ENCODE data around the gene ZNHIT6.

ZNHIT6 gene

DNA sequence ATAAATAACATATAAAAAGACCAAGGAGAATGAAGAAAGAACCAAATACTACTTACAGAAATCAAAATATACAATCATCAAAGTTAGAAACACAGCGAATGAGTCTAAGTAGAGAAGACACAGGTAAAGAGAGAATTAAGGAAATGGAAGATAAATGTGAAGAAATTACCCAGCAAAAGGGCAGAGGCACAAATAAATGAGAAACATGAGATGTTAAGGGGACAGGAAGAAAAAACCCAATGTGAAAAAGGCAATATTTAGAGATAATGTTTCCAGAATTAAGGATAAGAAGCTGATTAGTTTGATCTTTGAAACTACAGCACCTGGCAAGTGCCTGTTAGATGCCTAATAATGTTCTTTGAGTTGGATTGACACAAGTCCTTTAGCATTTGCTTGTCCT, 86.8 kb downstream of the ZNHIT6 start:
- no peak for DNase-seq (ENCODE audit: low spot score)

GRCh38 chr1:85617633-85618100, 90.6 kb downstream of the ZNHIT6 start:
- no peak for DNase-seq (ENCODE audit: low spot score)

DNA sequence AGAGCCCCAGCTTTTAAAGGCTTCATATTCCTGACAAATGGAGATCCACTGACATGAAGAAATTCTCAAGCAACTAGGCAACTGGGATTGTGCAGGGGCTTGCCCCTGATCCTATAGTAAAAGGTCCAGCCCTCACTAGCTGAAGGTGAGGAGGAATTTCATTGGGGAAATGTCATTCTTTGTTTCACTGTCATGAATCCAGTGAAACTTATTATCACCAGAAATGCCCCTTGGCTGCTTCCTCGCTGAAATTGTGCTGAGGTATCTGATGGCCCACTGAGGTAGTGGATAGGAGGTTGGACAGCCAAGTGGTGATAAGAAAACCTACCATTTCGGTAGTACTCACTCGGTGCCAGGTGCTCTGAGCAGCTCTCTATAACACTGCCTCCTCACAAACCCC, 91.5 kb downstream of the ZNHIT6 start:
- no peak for DNase-seq (ENCODE audit: low spot score)

- DNase-seq (ENCODE audit: low spot score), result no peak
These were observed 91.9 kb downstream of the ZNHIT6 start for GRCh38 chr1:85616364-85616705.

- no peak for DNase-seq (ENCODE audit: low spot score)
These were observed 92.5 kb downstream of the ZNHIT6 start for GRCh38 chr1:85615586-85616363.

DNA sequence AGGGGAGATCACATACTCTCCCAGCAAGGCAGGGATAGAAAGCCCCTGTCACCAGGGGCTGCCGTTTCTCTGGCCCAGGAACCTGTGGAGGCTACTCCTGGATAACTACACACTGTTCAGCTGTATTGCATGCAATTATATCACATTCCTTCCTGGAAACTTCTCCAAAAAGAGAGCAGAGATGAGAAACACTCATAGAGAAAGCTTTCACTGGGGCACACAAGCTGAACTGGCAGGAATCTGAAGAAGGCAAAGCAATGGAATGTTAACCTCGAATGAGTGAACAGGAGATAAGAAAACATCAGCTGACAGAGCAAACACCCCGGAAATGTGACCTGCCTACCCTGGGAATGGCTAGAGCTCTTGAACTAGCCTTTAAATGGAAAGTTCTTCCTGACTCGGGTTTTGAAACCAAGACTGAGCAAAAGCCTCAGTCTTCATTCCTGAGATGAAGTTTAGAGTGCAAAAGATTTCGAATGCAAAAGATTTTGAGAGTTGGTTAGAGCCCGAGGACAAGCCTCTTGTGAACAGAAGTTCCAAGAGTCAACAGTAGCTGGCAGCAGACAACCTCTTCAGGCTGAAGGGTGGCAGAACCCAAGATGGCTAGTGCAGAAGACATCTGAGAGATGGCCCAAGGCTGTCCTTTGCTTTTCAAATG, 95.4 kb downstream of the ZNHIT6 start:
- no peak for DNase-seq (ENCODE audit: low spot score)

DNA sequence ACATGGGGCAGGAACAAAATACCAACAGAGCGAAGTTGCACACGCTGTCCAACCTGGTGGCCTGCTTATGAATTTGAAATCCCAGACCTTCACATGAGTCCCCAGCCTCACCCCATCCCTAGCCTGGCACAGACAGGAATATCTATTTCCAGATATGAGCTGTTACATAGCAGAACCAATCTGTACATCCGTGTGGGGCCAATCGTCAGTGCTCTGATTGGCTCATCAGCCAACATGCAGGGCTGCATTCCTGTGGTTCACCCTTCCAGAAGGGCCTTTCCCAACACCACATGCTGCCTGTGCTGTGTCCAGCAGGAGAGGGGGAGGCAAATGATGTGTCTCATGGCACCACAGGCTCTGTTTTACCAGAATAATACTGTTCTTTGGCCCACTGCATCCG, 96.4 kb downstream of the ZNHIT6 start:
- DNase-seq (ENCODE audit: low spot score), result no peak

DNA sequence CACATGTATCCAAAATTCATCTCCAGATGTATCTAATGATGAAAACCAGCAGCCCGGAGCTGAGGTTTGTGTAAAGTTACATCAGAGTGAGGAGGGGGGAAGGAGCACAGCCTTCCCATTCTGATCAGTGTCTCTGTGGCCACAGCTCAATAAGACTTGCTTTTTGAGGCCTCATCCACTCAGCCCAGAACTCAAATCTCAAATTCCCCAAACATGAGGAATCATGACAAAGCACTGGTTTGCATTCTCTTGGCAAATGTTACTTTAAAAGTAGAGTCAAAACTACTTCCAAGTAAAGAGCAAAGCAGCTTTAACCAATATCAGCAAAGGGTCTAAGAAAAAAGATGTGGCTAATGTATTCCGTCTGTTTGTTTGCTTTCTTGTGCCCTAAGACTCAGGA, 96.8 kb downstream of the ZNHIT6 start:
- DNase-seq (ENCODE audit: low spot score), result no peak

- DNase-seq (ENCODE audit: low spot score), result no peak
These were observed 98.3 kb downstream of the ZNHIT6 start for GRCh38 chr1:85609976-85610375.

- DNase-seq (ENCODE audit: low spot score), result no peak
These were observed 99.4 kb downstream of the ZNHIT6 start for GRCh38 chr1:85608851-85609250.

DNA sequence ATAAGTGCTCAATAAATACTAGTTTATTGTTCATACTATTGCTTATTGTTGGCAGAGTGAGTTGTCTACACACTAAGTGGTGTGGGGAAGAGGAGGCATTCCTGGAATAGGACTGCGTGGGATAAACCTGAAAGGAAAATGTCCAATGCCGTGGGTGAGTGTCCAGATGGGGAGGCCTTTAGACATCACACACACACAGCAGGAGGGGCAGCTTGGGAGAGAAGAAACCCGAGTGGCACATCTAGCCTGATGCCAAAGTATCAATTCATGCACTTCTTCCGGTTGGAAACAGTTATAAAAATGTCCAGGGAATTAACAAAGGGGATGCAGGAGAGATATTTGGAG, 100.3 kb downstream of the ZNHIT6 start:
- no peak for DNase-seq (ENCODE audit: low spot score)

- DNase-seq (ENCODE audit: low spot score), result no peak
These were observed 100.9 kb downstream of the ZNHIT6 start for GRCh38 chr1:85607126-85607920.

GRCh38 chr1:85606414-85606800, 101.8 kb downstream of the ZNHIT6 start:
- DNase-seq (ENCODE audit: low spot score), result no peak

DNA sequence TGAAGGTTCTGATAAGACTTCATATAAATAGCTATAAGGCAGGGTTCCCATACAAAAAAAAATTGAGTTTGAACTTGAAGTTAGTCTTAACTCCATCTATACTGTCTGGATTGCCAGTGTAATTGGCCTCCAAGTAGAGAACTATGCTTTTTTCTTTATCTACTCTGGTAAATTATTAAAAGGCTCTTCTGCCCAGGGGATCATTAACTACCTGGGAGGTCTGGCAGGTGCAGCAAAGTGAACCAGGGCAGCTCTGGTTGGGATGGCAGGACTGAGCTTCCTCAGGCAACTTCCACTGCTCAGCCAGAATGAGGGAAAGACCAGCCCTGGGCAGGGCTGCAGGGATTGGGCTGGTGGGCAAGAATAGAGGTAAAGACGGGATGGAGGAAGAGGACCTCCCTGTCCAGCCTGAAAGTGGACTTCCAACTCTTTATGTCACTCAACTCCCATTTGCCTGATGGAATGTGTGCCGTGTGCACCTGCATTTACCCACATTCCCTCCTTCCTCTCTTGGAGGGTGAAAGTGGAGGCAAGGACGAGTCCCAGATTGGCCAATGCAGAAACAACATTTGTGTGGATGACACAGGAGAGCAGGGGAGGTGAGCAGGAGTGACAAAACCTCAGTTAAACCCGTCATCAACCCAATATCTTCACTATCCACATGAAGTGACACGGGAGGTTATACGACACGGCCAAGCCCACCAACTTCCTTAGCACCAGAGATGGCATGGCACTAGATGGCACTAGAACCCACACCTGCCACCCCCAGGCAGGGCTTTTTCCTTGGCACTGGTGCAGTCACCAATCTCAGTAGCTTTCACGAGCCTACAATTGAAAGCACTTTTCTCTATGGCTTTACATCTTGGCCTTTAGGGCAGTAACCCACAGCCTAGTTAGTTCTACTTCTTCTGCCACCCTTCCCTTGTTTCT, 102.5 kb downstream of the ZNHIT6 start:
- no peak for DNase-seq (ENCODE audit: low spot score)

GRCh38 chr1:85604298-85604997, 103.8 kb downstream of the ZNHIT6 start:
- no peak for DNase-seq (ENCODE audit: low spot score)

DNA sequence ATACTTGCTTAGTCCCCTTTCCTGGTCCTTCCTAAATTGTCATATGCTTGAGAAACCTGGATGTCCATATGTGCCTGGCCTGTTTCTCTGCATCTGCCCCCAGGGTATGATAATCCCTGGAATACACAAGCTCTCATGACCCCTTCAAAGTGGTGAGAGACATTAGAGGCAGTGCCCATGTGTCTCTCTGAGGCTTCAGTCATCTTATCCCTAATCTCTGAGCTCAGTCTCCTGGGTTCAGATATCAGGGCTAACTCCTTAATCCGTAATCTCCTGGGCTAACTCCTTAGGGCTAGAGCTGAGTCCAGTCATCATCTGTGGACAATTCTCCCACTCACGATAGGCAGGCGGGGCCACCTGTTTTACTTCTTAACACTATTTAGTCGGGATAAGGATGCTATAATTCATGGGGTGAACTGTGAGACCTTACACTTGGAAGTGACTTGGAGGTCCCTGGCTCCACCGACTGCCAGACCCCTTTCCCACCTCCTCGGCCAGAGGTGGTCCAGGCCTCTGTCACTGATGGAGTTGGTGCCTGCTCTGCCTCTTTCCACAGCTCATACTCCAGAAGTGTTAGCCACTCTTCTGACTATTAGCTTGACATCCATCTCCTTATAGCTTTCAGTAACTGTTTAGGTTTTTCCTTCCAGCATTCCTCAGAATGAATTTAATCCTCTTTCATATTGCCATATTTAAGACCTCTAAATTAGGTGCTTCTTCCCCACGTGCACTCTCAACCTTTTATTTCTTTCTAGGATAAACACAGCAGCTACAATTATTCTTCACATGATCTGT, 105.0 kb downstream of the ZNHIT6 start:
- no peak for DNase-seq (ENCODE audit: low spot score)

DNA sequence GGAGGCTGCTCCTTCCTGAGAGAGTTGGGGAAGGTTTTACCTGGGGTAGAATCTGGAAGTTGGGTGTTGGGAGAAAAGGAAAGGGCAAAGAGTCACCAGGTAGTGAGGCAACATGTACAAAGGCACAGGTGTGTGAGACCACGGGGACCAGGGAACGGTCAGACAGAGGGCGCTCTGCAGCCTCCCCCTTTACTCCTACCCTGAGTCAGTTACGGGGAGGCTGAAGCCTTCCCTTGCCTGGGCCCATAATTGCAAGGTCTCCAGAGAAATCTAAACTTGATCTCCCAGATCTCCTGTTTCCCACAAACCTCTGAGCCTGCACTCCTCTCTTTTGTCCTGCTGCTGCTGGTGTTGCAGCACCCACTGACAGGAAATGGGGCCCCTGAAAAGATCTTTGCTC, 105.7 kb downstream of the ZNHIT6 start:
- no peak for DNase-seq (ENCODE audit: low spot score)

GRCh38 chr1:85601901-85602300, 106.3 kb downstream of the ZNHIT6 start:
- DNase-seq (ENCODE audit: low spot score), result no peak

GRCh38 chr1:85599681-85600080, 108.6 kb downstream of the ZNHIT6 start:
- DNase-seq (ENCODE audit: low spot score), result no peak

Measured in Ammon's horn (tissue), 1 donor.